Endothelial cell of umbilical vein (primary cell): ENCODE measurements around the gene HBM. TPM values are rescaled to one million over a fixed set of nuclear protein-coding genes. Genes with fewer than 3 reads are reported as not detected.

Source experiments
- BruUV-seq: library from RNA; stranded (reverse); fragments of 400-500 nt; replicated peaks from 2 replicates; lab custom pipeline; 2021; lab: Mats Ljungman, UMichigan
- CTCF ChIA-PET: fragments of 300-600, 350-600 bp; sonication (Branson Sonifier 250); formaldehyde crosslinking; loops from one replicate; lab custom pipeline; 2021; ENCODE audit warnings: antibody characterized with exemption, inconsistent platforms; lab: Charles Lee
- POLR2A ChIA-PET: fragments of 300-600, 350-600 bp; sonication (Branson Sonifier 250); formaldehyde crosslinking; loops from one replicate; lab custom pipeline; 2021; ENCODE audit warnings: antibody characterized with exemption, inconsistent platforms; lab: Charles Lee
- DNase-seq: peaks from one replicate; pipeline ENCODE4 v3.0.0-alpha.2; 2011; ENCODE audit warnings: low read depth, low spot score
- FAIRE-seq: peaks from 2 replicates; lab custom pipeline; 2011; peaks lifted over from hg19 to GRCh38; lab: Jason Lieb, UNC
- H2AFZ ChIP-seq: 2 replicates; pipeline ENCODE4 v1.6.0; 2012; ENCODE audit warnings: low read depth, low read length, control low read depth, inconsistent platforms
- H3K27ac ChIP-seq: 2 replicates; pipeline ENCODE4 v1.5.1; 2011; ENCODE audit warnings: low read depth, mild to moderate bottlenecking, control low read depth, low read length, moderate library complexity; ENCODE audit not compliant: insufficient read depth
- H3K27me3 ChIP-seq, 2 experiments: 2 replicates each; pipeline versions ENCODE4 v1.6.0 to v1.6.1; 2011; ENCODE audit warnings: low read length in 2 of 2, mixed read lengths in 1 of 2; ENCODE audit not compliant: control insufficient read depth in 2 of 2, insufficient read depth in 2 of 2
- H3K36me3 ChIP-seq, 2 experiments: 2 replicates in 1 of 2; 3 replicates in 1 of 2; pipeline ENCODE4 v1.5.1; 2011; ENCODE audit warnings: low read length in 2 of 2, mild to moderate bottlenecking in 1 of 2, moderate library complexity in 1 of 2; ENCODE audit not compliant: control insufficient read depth in 2 of 2, insufficient read depth in 2 of 2; ENCODE audit errors: extremely low read depth in 1 of 2
- H3K4me1 ChIP-seq: 3 replicates; pipeline ENCODE4 v1.5.1; 2011; ENCODE audit warnings: mild to moderate bottlenecking, low read length; ENCODE audit not compliant: control insufficient read depth, insufficient read depth; ENCODE audit errors: extremely low read depth
- H3K4me2 ChIP-seq: 2 replicates; pipeline ENCODE4 v1.6.1; 2011; ENCODE audit warnings: low read length, control low read depth, mixed read lengths; ENCODE audit not compliant: insufficient read depth
- H3K4me3 ChIP-seq, 3 experiments: fragments of 200-600 bp in 1 of 3; sonication (generic), shearing (Covaris generic) in 1 of 3; replicated peaks in 1 of 3; 2 replicates each; pipeline ENCODE4 v1.5.1; 2011 to 2016; ENCODE audit warnings: control low read depth in 3 of 3, low read length in 3 of 3, mild to moderate bottlenecking in 2 of 3, inconsistent platforms in 1 of 3, low read depth in 1 of 3, moderate library complexity in 1 of 3; ENCODE audit not compliant: insufficient read depth in 1 of 3
- H3K79me2 ChIP-seq: 2 replicates; pipeline ENCODE4 v1.6.0; 2012; ENCODE audit warnings: low read length, inconsistent platforms; ENCODE audit not compliant: control insufficient read depth, insufficient read depth
- H3K9ac ChIP-seq: replicated peaks from 2 replicates; pipeline ENCODE3; 2011; ENCODE audit warnings: low read length, control low read depth; ENCODE audit not compliant: insufficient read depth; ENCODE audit errors: extremely low read depth
- H3K9me1 ChIP-seq: replicated peaks from 3 replicates; pipeline ENCODE4 v1.6.0; 2011; ENCODE audit warnings: mild to moderate bottlenecking, low read length; ENCODE audit not compliant: control insufficient read depth, insufficient read depth; ENCODE audit errors: extremely low read depth
- H3K9me3 ChIP-seq: replicated peaks from 2 replicates; pipeline ENCODE4 v1.5.1; 2012; ENCODE audit warnings: low read length, inconsistent platforms; ENCODE audit not compliant: control insufficient read depth, insufficient read depth
- H4K20me1 ChIP-seq: replicated peaks from 2 replicates; pipeline ENCODE3; 2011; ENCODE audit warnings: mild to moderate bottlenecking, low read length; ENCODE audit not compliant: control insufficient read depth, insufficient read depth; ENCODE audit errors: extremely low read depth
- CTCF ChIP-seq, 2 donors: IDR thresholded peaks; 1 replicate in 1 of 2; 2 replicates in 1 of 2; pipeline ENCODE4 v1.5.1; 2011; ENCODE audit warnings: low read length in 2 of 2, mild to moderate bottlenecking in 2 of 2, moderate library complexity in 2 of 2, control low read depth in 1 of 2, inconsistent platforms in 1 of 2, low read depth in 1 of 2; ENCODE audit not compliant: insufficient read depth in 1 of 2; ENCODE audit errors: extremely low read depth in 1 of 2
- EZH2 ChIP-seq: IDR thresholded peaks from 2 replicates; pipeline ENCODE4 v1.6.1; 2012; ENCODE audit warnings: borderline replicate concordance, low read depth, mild to moderate bottlenecking, moderate library complexity, low read length, inconsistent platforms; ENCODE audit not compliant: severe bottlenecking
- FOS ChIP-seq: IDR thresholded peaks from 2 replicates; pipeline ENCODE4 v1.6.1; 2011; ENCODE audit warnings: mild to moderate bottlenecking, low read length, moderate library complexity, borderline replicate concordance; ENCODE audit not compliant: insufficient read depth
- GATA2 ChIP-seq: IDR thresholded peaks from 2 replicates; pipeline ENCODE4 v1.7.0; 2011; ENCODE audit warnings: low read depth, mild to moderate bottlenecking, moderate library complexity, mixed read lengths, low read length; ENCODE audit not compliant: insufficient read length, insufficient read depth
- JUN ChIP-seq: IDR thresholded peaks from 2 replicates; pipeline ENCODE4 v1.6.1; 2011; ENCODE audit warnings: borderline replicate concordance, low read depth; ENCODE audit not compliant: insufficient read length, insufficient read depth
- MAX ChIP-seq: IDR thresholded peaks from 2 replicates; pipeline ENCODE4 v1.6.1; 2011; ENCODE audit not compliant: insufficient read depth, insufficient read length
- MYC ChIP-seq: IDR thresholded peaks from one replicate; pipeline ENCODE4 v1.6.1; 2011; ENCODE audit warnings: mild to moderate bottlenecking, low read depth, low read length
- POLR2A ChIP-seq: IDR thresholded peaks from 2 replicates; pipeline ENCODE4 v1.6.1; 2012; ENCODE audit warnings: low read depth, mild to moderate bottlenecking, control low read depth, low read length
- POLR2AphosphoS5 ChIP-seq: IDR thresholded peaks from 2 replicates; pipeline ENCODE4 v1.6.1; 2012; ENCODE audit warnings: low read depth, mild to moderate bottlenecking, control low read depth, low read length, moderate library complexity; ENCODE audit not compliant: insufficient read depth
- dilution Hi-C: fragments of 300-500 bp; cut with MboI; formaldehyde crosslinking; loops from one replicate; pipeline ENCODE4 v1.15.0; 2019; ENCODE audit warnings: low sequenced_read_pairs; ENCODE audit not compliant: extremely low pct_ligation_motif_present
- intact Hi-C: fragments of 100-400 bp; cut with micrococcal nuclease; formaldehyde crosslinking; loops from one replicate; pipeline ENCODE4 v1.10.0; 2022
- polyA plus RNA-seq, 4 experiments: library from polyadenylated mRNA; depleted of rRNA in 3 of 4; stranded (reverse) in 3 of 4; unstranded in 1 of 4; fragments of >200 nt; gene quantifications; 2 replicates each; pipeline versions ENCODE4 v1.2.1 to v1.2.3, GENCODE V29; 2011 to 2012; ENCODE audit warnings: missing spikeins in 1 of 4
- total RNA-seq: library from RNA; stranded (reverse); gene quantifications from 2 replicates; pipeline ENCODE4 v1.2.3, GENCODE V29; 2021

The HBM gene
- total and polyA plus RNA-seq, 2 donors (not counting 3 experiments of a cell fraction or from before 2014, with no cell fraction given) = not detected

GRCh38 chr16:177981-178667 lies 12.3 kb downstream of the HBM start:
- Histone ChIP-seq H3K4me2 (no peak overlapping the region), H3K79me2 (no peaks in the 10 kb centered on the region), H3K4me3 (no peak overlapping the region), H2AFZ (no peak overlapping the region), H3K36me3 (no peaks in the 10 kb centered on the region), H3K9me3 (no peaks in the 10 kb centered on the region), H3K9me1 (no peaks in the 10 kb centered on the region), H3K27ac (no peak overlapping the region), H3K4me1 (peaks cover 5% of the 10 kb centered on the region), H4K20me1 (no peaks in the 10 kb centered on the region), H3K27me3 (peaks cover 38 to 41% of the 10 kb centered on the region in 2 experiments), H3K9ac (no peak overlapping the region)
- intact Hi-C loops = no loop called here
- FAIRE-seq (no peak), DNase-seq (no peak)
- ChIA-PET POLR2A (no interaction called here), CTCF (interaction anchor here (0.6 to 2.3 kb wide), 3 partner anchors 71 to 184 kb away, joined by 4 to 11 read pairs (median 4); no protein-coding TSS in a partner anchor)
- BruUV-seq = no TSS peak
- dilution Hi-C loops = no loop called here
- TF ChIP-seq GATA2 = no peak

GRCh38 chr16:178668-179015 lies 12.9 kb downstream of the HBM start:
- POLR2A ChIA-PET = no interaction called here
- Histone ChIP-seq H3K4me3 (no peak overlapping the region), H3K79me2 (no peaks in the 10 kb centered on the region), H3K4me2 (no peak overlapping the region), H3K9me3 (no peaks in the 10 kb centered on the region), H3K9me1 (no peaks in the 10 kb centered on the region), H3K27ac (no peak overlapping the region), H3K9ac (no peak overlapping the region), H3K4me1 (peaks cover 5% of the 10 kb centered on the region), H3K27me3 (peaks cover 34 to 37% of the 10 kb centered on the region in 2 experiments), H3K36me3 (no peaks in the 10 kb centered on the region), H4K20me1 (no peaks in the 10 kb centered on the region), H2AFZ (no peak overlapping the region)
- FAIRE-seq = no peak
- BruUV-seq = no TSS peak
- TF ChIP-seq JUN (no peak), GATA2 (no peak), MAX (no peak), POLR2A (no peak), CTCF (IDR thresholded peaks at IDR 0.05; ENCODE audit: extremely low read depth in 1 of 2, insufficient read depth in 1 of 2, low read depth in 1 of 2, low read length in 2 of 2) (no peak), POLR2AphosphoS5 (no peak), FOS (no peak), EZH2 (no peak), MYC (no peak)
- no peak for DNase-seq
- dilution Hi-C loops (no loop called here), intact Hi-C loops (no loop called here)
- CTCF ChIA-PET = interaction anchor here (2.3 kb wide), 1 partner anchor 72 kb away, joined by 11 read pairs; no protein-coding TSS in a partner anchor
